T-helper 22 cell (primary cell): Measurements from ENCODE around the gene CCDC50.

Experiments
- DNase-seq: peaks from one replicate; pipeline ENCODE4 v3.0.0-alpha.2; 2020; ENCODE audit warnings: low read depth

CCDC50 gene

DNA sequence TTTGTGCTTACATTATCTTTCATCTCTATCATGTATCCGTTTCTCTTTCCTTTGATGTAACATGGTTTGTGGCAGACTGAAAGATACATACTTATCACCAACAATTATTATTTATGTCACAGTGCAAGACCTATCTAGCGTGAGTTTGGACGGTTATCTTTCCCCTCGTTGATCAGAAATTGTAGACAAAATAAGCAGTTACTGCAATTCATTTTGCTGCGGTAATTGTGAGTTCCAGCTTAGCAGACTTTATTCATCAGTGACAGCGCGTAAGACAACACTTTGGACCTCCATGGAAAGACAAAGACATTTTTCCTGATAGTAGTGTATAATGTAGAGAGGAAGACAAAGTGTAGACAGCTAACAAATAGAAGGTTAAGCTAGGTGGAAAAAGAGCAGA lies 52.1 kb downstream of the CCDC50 start:
- no peak for DNase-seq

DNA sequence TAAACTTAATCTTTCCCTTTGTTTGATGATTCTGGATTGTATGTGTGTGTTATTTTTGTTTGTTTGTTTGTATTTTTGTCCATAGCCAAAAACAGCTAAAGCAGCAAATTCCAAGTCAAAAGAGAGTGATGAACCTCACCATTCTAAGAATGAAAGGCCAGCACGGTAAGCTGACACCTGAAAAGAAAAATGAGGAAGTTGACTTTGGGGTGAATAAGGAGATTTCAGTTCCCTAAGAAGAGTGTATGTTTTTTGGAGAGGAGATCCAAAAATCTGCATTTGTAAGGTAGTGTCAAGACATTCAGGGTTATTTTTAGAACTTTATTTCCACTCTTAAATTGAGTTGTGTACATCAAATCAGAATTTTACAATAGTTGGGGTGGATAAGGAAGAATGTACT lies 53.5 kb downstream of the CCDC50 start:
- DNase-seq: no peak

DNA sequence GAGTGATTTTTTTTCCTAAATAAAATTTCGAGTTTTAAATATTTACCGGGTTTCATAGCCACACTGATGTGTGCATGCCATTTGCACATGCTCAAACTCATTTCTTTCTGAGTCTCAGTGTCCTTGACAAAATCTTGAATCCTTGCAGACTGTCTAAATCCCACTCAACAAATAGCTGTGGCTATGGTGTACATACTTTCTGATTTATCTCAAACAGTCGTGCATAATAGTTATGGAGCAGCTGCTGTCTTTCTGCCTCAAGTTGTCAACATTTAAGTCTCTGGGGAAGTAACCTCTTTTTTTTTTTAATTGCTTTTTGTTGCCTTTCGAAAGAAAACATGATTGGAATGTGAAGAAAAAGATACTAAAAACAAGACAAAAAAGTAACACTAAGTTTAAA lies 53.9 kb downstream of the CCDC50 start:
- no peak for DNase-seq

DNA sequence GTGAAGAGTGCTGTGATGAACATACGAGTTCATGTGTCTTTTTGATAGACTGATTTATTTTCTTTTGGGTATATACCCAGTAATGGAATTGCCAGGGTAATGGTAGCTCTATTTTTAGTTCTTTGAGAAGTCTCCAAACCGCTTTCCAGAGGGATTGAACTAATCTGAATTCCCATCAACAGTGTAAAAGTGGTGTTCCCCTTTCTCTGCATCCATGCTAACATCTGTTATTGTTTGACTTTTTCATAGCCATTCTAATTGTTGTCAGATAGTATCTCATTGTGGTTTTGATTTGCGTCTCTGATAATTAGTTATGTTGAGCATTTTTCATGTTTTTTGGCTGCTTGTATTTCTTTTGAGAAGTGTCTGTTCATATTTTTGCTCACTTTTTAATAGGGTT lies 55.9 kb downstream of the CCDC50 start:
- DNase-seq: no peak

DNA sequence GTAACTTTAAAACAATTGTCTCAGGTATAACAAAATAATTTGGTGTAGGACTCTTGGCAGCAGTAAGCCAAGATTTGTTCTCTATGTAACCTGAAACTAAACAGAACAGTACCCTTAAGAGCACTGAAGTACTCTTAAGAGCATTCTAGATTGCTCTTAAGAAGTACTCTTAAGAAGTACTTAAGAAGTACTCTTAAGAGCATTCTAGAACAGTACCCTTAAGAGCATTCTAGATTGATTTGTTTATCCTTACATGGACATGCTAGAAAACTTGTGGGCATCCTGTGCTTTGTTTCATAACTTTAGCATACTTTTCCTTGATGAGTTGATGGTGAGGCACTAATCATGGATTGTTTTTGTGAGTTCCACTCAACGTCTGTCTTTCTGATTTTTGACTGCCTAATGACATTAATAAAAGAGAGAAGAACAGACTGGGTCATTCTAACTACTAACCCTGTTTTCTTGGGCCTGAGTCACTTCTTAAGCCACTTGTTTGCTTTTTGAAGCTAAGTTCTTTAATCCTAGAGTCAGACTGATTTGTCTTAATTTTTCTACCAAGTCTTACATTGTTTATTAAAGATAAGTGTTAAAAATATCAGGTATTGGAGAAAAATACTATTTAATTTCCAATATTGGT lies 58.4 kb downstream of the CCDC50 start:
- no peak for DNase-seq

DNA sequence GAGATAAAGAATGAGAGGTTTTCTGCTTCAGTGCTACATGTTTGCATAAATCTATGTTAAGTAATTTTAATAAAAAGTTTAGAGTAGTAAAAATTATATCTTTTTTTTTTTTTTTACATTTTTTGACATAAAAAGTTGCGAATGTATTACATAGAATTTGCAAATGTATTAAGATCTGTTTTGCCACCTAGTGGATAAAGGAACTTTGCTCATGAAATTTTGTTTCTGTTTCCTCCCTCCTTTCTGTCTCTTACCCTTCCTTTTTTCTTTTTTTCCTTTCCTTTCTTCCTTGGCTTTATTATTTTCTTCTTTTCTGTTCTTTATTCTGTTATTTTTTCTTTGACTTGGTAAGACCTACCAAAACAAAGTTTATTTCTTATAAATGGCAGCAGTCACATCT lies 59.6 kb downstream of the CCDC50 start:
- DNase-seq: no peak

DNA sequence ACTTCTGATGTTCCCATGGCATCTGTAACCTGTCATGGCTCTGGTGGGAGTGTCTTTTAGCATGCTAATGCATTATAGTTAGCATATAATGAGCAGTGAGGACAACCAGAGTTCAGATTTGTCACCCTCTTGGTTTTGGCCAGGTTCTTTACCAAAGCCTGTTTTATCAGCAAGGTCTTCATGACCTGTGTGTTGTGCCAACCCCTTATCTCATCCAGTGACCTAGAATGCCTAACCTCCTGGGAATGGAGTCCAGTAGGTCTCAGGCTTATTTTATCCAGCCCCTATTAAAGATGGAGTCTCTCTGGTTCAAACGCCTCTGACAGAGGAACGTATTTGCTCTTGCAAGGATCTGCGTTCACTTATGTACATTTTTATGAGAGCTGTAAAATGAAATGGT lies 61.4 kb downstream of the CCDC50 start:
- DNase-seq: no peak

DNA sequence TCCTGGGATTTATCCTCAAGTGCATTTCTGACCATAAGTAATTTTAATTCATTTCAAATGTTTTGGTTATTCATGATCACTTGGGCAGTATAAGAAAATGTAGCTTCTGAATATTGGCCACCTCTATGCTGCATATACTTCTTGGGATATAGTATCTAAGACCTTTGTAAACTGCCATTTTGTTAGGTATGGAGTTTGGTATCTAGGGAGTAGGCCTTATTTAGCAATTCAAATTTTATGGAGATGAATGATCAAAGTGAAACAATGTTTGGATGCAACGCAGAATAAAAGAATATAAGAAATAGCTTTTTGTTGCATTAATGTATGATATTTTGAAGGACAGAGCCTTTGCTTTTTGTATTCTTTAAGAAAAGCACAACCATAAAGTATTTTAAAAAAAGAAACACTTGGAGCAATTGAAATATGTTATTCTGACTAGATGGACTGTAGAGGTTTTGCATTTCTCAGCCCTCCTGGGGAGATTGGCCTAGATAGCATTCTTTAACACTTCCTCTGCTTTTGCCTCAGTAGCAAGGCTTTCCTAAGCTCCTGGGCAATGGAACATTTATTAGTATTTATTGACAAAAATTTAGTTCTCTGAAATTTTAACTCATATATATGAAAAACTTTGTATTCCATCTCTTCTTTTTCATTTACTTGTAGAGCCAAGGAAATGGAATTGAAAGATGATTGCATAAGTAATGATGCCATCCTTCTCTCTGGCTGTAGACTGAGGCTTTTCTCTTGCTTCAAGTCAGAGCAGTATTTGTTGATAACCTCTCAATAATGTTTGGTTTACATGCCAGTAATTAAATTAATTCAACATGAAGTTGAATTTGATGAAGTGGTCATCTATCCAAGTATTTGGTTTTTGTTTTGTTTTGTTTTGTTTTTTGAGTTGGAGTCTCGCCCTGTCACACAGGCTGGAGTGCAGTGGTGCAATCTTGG lies 62.9 kb downstream of the CCDC50 start:
- no peak for DNase-seq

DNA sequence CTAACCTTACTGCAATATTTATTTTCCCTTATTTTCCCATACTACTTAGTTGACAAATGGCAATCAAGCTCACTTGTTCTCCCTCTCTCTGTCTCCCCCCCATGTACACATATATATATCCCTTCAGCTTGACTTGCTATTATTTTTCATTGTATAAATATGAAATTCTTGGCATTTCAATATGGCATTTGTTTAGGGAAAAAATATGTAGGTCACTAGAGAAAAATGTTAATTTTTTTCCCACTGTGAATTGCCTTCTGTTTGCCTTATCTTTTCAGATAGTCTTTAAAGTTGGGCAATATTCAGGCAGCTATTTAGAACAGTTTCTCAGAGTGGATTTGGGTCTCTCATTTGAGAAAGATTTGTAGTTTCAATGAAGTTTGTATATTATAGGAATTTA lies 64.0 kb downstream of the CCDC50 start:
- no peak for DNase-seq

DNA sequence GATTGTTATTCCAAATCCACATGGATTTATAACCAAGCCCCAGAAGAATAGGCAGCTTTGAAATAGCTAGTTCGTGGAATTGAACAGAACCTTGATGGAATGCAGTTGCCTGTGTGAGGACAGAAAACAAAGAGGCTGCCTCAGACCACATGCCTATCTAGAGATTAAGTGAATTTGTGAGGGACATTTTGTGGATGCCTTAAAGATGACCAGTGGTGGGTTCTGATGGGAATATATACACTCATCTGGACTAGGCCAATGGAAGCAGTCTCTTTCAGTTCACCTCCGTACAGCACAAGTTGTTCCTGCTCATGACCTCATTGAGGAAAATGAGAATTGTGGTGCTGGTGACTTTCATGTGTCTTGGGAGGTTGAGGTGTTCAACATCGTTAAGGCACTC lies 68.6 kb downstream of the CCDC50 start:
- no peak for DNase-seq

DNA sequence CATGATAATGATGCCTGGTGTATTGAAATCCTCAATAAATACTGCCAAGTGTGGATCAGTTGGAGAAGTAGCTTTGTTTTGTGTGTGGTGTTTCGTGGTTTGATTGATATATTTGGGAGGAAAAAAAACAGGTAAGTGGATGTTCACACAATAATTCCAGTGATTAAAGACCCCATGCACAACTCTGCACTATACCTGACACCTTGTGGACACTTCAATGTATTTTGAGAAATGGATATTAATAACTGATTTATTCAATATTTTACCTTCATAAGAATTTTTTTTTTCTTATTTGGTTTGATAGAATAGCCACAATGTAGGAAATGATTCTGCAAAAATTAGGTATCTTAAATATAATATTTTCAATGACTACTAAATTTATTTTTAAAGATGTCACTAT lies 69.4 kb downstream of the CCDC50 start:
- DNase-seq: no peak

DNA sequence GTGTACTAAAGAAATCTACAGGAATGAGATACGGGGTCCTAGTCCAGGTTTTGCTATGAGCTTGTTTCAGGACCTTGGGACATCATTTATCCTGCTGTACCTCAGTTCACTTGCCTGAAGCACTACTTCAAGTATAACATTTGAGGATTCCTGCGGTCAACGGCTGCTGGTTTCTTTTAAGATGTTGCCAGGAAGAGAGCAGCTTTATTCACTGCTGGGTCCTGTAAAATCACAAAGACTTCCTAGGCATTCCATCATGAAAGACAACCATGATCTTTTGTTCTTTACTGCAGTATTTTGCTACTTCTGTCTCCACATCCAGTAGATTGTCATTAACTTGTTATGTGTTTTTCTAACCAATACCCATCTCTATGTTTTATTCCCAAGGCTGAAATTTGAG lies 70.7 kb downstream of the CCDC50 start:
- DNase-seq: no peak

DNA sequence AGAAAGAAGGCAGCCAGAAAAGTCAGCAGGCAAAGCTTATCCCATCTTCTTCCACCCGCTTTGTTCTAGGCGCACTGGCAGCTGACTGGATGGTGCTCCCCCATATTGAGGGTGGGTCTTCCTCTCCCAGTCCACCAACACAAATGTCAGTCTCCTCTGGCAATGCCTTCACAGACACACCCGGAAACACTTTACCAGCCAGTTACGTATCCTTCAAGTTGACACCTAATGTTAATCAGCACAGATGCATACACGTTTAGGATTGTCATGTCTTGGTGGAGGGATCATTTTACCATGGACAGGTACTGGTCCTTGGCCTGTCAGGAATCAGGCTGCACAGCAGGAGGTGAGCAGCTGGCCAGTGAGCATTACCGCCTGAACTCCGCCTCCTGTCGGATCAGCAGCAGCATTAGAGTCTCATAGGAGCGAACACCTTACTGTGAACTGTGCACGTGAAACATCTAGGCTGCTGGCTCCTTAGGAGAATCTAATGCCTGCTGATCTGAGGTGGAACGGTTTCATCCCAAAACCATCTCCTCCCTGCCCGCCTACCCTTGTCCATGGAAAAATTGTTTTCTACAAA lies 72.7 kb downstream of the CCDC50 start:
- no peak for DNase-seq

DNA sequence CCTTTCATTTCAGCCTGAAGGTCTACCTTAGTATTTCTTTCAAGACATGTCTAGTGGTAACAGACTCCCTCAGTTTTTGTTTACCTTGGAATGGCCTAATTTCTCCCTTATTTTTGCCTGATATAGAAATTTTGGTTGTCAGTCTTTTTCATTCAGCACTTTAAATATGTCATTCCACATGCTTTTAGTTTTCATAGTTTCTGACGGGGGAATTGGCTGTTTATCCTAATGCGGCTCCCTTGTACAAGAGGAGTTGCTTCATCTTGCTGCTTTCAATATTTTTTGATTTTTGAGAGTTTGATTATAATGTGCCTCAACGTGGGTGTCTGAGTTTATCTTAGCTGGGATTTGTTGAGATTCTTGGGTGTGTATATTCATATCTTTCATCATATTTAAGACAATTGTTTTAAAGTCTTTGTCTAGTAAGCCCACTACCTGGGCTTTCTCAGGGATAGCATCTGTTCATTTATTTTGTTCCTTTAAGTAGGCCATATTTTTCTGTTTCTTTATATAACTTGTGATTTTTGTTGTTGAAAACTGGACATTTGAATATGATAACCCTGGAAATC lies 80.7 kb downstream of the CCDC50 start:
- DNase-seq: no peak

DNA sequence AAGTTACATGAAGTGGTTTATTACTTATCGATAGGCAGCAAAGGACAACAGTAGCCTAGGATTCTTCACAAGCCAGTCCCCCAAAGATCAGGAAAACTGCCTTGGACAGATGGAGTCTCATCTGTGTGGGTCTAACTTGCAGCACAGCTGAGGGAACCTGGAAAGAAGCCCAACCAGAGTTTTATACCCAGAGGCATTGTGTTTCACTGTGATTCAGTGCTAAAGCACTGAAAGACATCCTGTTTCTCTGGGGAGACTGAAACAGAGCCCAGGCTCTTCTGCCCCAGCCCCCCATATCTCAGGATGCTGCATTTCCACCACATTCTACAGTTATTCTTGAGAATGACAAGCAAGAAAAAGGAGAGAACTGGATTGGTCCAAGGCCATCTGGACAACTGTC lies 83.6 kb downstream of the CCDC50 start:
- DNase-seq: no peak

DNA sequence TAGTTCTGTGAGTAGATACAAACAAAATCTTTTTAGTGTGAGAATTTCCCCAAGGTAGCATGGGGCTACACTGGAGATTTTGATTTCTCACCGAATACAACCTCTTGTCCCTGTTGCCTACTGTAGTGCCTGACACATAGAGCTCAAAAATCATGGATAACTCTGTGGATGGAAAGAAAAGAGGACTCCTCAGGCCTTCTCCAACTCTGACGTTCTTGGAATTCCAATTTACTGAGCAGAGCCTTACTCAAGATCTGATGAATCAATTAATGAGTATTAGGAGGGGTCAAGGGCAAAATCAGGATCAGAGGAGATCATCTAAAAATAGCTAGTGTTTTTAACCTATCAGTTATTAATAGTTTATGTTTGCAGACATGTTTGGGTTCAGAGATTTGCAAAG lies 85.1 kb downstream of the CCDC50 start:
- no peak for DNase-seq

DNA sequence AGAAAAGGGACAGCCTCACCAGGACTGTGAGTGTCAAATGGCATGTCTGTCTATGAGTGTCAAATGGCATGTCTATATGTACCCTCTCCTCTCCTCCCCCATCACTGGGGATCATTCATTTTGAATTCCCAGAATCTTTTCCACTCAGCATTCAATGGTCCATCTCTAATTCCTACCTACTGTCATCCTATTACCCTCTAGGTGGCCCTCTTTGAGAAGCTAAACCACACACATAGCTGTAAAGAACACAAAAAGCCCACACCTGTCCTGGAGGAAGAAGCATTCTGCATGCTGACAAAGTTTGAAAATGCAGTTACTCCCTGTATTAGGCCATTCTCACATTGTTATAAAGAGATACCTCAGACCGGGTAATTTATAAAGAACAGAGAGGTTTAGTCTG lies 85.5 kb downstream of the CCDC50 start:
- DNase-seq: no peak

DNA sequence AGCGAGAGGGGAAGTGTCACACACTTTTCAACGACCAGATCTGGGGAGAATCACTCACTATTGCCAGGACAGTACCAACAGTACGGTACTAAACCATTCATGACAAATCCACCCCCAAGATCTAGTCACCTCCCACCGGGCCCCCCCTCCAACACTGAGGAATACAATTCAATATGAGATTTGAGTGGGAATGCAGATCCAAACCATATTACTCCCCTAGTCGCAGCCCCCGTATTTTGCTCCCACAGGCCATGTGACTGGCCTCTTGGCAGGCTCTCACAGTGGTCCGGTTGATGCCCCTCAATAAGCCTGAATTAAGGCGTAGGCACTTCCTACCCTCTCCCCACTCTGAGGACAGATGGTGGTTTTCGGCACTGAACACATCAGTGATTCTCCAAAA lies 86.4 kb downstream of the CCDC50 start:
- DNase-seq: no peak

DNA sequence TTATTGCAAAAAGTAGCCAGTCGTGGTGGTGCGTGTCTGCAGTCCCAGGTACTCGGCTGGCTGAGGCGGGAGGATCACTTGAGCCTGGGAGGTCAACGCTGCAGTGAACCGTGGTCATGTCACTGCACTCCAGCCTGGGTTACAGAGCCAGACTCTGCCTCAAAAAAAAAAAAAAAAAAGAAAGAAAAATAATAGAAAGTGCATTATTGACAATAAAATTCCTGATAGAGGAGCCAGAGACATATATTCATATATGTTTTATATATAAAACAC lies 88.2 kb downstream of the CCDC50 start:
- no peak for DNase-seq

DNA sequence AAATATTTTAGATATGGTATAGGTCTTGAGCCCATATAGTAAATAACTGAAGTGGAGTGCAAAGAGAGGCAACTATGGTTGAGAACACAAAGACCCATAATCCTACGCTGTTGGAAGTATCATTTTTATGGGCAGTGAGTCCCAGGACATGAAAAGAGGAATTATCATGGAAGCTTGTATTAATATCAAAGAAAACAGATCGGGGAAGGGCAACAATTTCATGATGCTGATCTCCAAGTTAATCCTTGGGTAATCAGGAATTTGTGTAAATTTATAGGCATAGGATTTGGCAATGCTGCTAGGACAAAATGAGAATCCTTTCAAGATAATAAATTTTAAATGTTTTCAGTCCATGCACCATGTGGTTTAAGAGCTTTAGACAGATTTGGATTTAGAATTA lies 91.6 kb downstream of the CCDC50 start:
- DNase-seq: no peak

DNA sequence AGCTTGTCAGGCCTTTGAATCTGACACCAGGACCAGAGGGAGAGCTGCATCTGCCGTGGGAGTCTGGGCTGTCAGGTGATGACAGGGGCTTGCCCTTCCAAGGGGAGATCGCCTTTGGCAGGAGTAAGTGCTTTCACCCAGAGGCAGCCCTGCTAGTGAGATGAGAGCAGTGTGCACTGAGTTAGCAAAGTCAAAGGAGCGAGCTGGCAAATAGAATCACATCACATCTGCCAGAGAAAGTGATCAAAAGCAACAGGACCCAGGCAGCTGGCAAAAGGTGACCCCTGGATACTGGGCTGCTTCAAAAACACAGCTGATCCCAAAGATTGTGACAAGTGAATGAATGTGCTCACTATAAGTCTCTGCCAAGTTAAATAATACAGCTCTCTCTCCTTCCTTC lies 95.7 kb downstream of the CCDC50 start:
- no peak for DNase-seq

DNA sequence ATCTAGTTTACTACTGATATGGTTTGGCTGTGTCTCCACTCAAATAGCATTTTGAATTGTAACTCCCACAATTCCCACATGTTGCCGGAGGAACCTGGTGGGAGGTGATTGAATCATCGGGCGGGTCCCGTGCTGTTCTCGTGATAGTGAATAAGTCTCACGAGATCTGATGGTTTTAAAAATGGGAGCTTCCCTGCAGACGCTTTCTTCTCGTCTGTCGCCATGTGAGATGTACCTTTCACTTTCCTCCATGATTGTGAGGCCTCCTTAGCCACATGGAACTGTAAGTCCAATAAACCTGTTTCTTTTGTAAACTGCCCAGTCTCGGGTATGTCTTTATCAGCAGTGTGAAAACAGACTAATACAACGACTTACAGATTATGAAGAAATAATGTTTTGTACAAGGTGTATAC lies 96.1 kb downstream of the CCDC50 start:
- DNase-seq: no peak

DNA sequence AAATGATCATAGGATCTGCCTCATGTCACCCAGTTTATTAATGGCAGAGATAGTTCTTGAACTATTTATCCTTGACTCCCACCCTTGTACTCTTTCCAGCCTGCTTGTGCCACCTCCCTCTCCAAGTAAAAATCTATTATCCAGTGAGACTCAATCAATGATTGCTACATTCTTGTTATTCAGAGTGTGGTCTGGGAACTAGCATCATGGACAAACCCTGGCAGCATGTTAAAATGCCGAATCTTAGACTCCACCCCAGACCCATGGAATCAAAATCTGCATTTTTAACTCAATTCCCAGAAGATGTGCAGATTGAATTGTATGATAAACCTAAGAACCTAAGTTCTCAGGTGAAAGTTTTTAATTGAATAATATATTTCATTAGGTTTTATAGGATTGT lies 97.1 kb downstream of the CCDC50 start:
- DNase-seq: no peak
